Spleen (tissue), 11 donors: ENCODE measurements around the gene SRSF4. TPM values are rescaled to one million over a fixed set of nuclear protein-coding genes. Genes with fewer than 3 reads are reported as not detected.
"Not testable (repeated sequence)": the region's sequence is repeated elsewhere in the genome, so short reads cannot be mapped to it uniquely, and the experiment has no call there.

ENCODE experiments used
- DNase-seq: peaks from one replicate; pipeline ENCODE4 v3.0.0-alpha.2; 2020
- H3K27ac ChIP-seq, 8 donors: fragments of 200-600 bp; sonication (generic) in 7 of 8; 1 replicate in 4 of 8; 2 replicates in 4 of 8; pipeline versions ENCODE4 v1.5.0 to v1.8.0; 2016 to 2021; ENCODE audit warnings: inconsistent platforms in 4 of 8, mild to moderate bottlenecking in 4 of 8, moderate library complexity in 1 of 8
- H3K27me3 ChIP-seq, 7 donors: fragments of 200-600 bp; sonication (generic) in 6 of 7; replicated peaks in 1 of 7; 1 replicate in 4 of 7; 2 replicates in 3 of 7; pipeline versions ENCODE4 v1.5.0 to v1.8.0; 2016 to 2021; ENCODE audit warnings: inconsistent platforms in 3 of 7, mild to moderate bottlenecking in 1 of 7
- H3K36me3 ChIP-seq, 6 donors: fragments of 200-600 bp; sonication (generic) in 5 of 6; 1 replicate in 4 of 6; 2 replicates in 2 of 6; pipeline versions ENCODE4 v1.5.0 to v1.8.0; 2016 to 2021; ENCODE audit warnings: inconsistent platforms in 2 of 6
- H3K4me1 ChIP-seq, 6 donors: fragments of 200-600 bp; sonication (generic) in 5 of 6; 1 replicate in 3 of 6; 2 replicates in 3 of 6; pipeline versions ENCODE4 v1.5.0 to v1.8.0; 2016 to 2021; ENCODE audit warnings: inconsistent platforms in 3 of 6
- H3K4me3 ChIP-seq, 8 donors: fragments of 200-600 bp; sonication (generic) in 7 of 8; 1 replicate in 4 of 8; 2 replicates in 4 of 8; pipeline versions ENCODE4 v1.5.0 to v1.8.0; 2016 to 2021; ENCODE audit warnings: inconsistent platforms in 4 of 8, mild to moderate bottlenecking in 4 of 8, moderate library complexity in 2 of 8
- H3K9me3 ChIP-seq, 8 donors: fragments of 200-600 bp; sonication (generic) in 7 of 8; 1 replicate in 4 of 8; 2 replicates in 4 of 8; pipeline versions ENCODE4 v1.5.0 to v1.8.0; 2016 to 2021; ENCODE audit warnings: inconsistent platforms in 4 of 8
- CTCF ChIP-seq, 11 experiments: fragments of 200-600 bp in 7 of 11; fragments of 450-650 bp in 4 of 11; sonication (generic) in 4 of 11; IDR thresholded peaks in 8 of 11; conservative IDR thresholded peaks in 3 of 11; 1 replicate in 7 of 11; 2 replicates in 4 of 11; pipeline versions ENCODE4 v1.4.0 to v1.8.0; 2016 to 2021; ENCODE audit warnings: antibody characterized with exemption in 11 of 11, inconsistent platforms in 4 of 11, mild to moderate bottlenecking in 1 of 11
- POLR2A ChIP-seq, 3 donors: fragments of 450-650 bp; IDR thresholded peaks; one replicate each; pipeline ENCODE4 v1.5.1; 2017; ENCODE audit warnings: antibody characterized with exemption in 3 of 3, mild to moderate bottlenecking in 1 of 3
- POLR2AphosphoS5 ChIP-seq, 3 donors: sonication (generic); formaldehyde crosslinking; IDR thresholded peaks; one replicate each; pipeline ENCODE4 v1.5.1; 2017; ENCODE audit warnings: antibody characterized with exemption in 3 of 3
- WGBS, 5 donors: extraction: QIAGEN DNeasy Blood & Tissue Kit in 3 of 5; methylation state at CpG; one replicate each; pipeline versions ENCODE4 v1.1.5 to v1.1.7; 2013 to 2018; 5-methylcytosine and 5-hydroxymethylcytosine counted together
- intact Hi-C: fragments of 100-400 bp; cut with DNase I; formaldehyde crosslinking; loops from one replicate; pipeline ENCODE4 v1.15.0; 2023; ENCODE audit warnings: low total_unique reads
- polyA plus RNA-seq, 3 donors: library from polyadenylated mRNA; stranded (reverse); fragments of 200-250 nt; gene quantifications; one replicate each; pipeline ENCODE4 v1.2.1, GENCODE V29; 2013
- total RNA-seq, 7 donors: library from RNA; depleted of rRNA in 3 of 7; stranded (reverse); fragments of >200 nt in 3 of 7; fragmentation: NEBNext Ultra II Directional in 4 of 7; extraction: Animal tissue kit (Norgen Biotek cat#: 25700) in 4 of 7; gene quantifications; one replicate each; pipeline versions ENCODE4 v1.1.0 to v1.2.1, GENCODE V29; 2016 to 2021
- donor health status: healthy with polysubstance abuse.
- donor health status: DM: no; HTN: no; CAD: no; lungs with moderate emphysema.
- donor health status: DM: no; HTN: no; CAD: no.
- donor health status: Bipolar disorder and iron deficiency.
- donor health status: healthy.
- donor health status: DM: no; HTN: no; CAD: no.
- donor health status: DM: yes; HTN: yes; CAD: no.

SRSF4 gene
- total and polyA plus RNA-seq, 10 donors: 36.9 to 94.7 (median 80.8) TPM

- Histone ChIP-seq H3K4me1 (peaks cover 0 to under 1% (median 0%) of the 10 kb centered on the region in 6 donors), H3K27me3 (no peaks in the 10 kb centered on the region), H3K9me3 (no peaks in the 10 kb centered on the region), H3K36me3 (peaks cover 0 to 61% (median 1%) of the 10 kb centered on the region in 6 donors), H3K27ac (no peak overlapping the region), H3K4me3 (no peak overlapping the region)
- intact Hi-C loops: no loop called here
- WGBS, 5 donors: 67 to 100% (median 92%) methylated on average over 1 of the region's 1 CpG
- TF ChIP-seq CTCF (IDR thresholded peaks at IDR 0.05 in 8 of 11, conservative IDR thresholded peaks at IDR 0.05 in 3 of 11) (no peak), POLR2A (IDR thresholded peaks at IDR 0.05) (no peak), POLR2AphosphoS5 (IDR thresholded peaks at IDR 0.05) (no peak)
- no peak for DNase-seq
Observed at GRCh38 chr1:29222686-29223085, 41.0 kb upstream of the SRSF4 start.

- 92 to 93% (median 92%) methylated on average over 6 of the region's 6 CpGs for WGBS, 5 donors
Observed at GRCh38 chr1:29222260-29222659, 40.6 kb upstream of the SRSF4 start.

GRCh38 chr1:29221296-29221695 lies 39.6 kb upstream of the SRSF4 start:
- WGBS, 5 donors: 88 to 96% (median 93%) methylated on average over 3 of the region's 3 CpGs
- Histone ChIP-seq H3K36me3 (peaks cover 0 to 69% (median 3%) of the 10 kb centered on the region in 6 donors), H3K27me3 (no peaks in the 10 kb centered on the region), H3K4me1 (no peaks in the 10 kb centered on the region), H3K27ac (no peak overlapping the region), H3K4me3 (no peak overlapping the region), H3K9me3 (no peaks in the 10 kb centered on the region)
- TF ChIP-seq POLR2A (IDR thresholded peaks at IDR 0.05) (no peak), CTCF (IDR thresholded peaks at IDR 0.05 in 8 of 11, conservative IDR thresholded peaks at IDR 0.05 in 3 of 11) (no peak), POLR2AphosphoS5 (IDR thresholded peaks at IDR 0.05) (no peak)
- intact Hi-C loops: no loop called here
- DNase-seq: no peak

More at GRCh38 chr1:29222260-29222659, 40.6 kb upstream of the SRSF4 start:
- peaks cover 0 to 65% (median 1%) of the 10 kb centered on the region in 6 donors for H3K36me3 ChIP-seq
- H3K4me3 ChIP-seq, H3K27ac ChIP-seq, H3K9me3 ChIP-seq, H3K4me1 ChIP-seq, DNase-seq, intact Hi-C loops, H3K27me3 ChIP-seq: not testable (repeated sequence)

GRCh38 chr1:29218223-29218622 lies 36.5 kb upstream of the SRSF4 start:
- peaks cover 2 to 82% (median 26%) of the 10 kb centered on the region in 6 donors for H3K36me3 ChIP-seq
- TF ChIP-seq CTCF (IDR thresholded peaks at IDR 0.05 in 8 of 11, conservative IDR thresholded peaks at IDR 0.05 in 3 of 11) (no peak), POLR2A (IDR thresholded peaks at IDR 0.05) (no peak), POLR2AphosphoS5 (IDR thresholded peaks at IDR 0.05) (no peak)
- H3K27me3 ChIP-seq: no peaks in the 10 kb centered on the region
- no peak overlapping the region for H3K27ac ChIP-seq
- DNase-seq: no peak
- H3K9me3 ChIP-seq: no peaks in the 10 kb centered on the region
- no peak overlapping the region for H3K4me3 ChIP-seq
- intact Hi-C loops: no loop called here
- H3K4me1 ChIP-seq: no peaks in the 10 kb centered on the region
- 43 to 78% (median 73%) methylated on average over 2 of the region's 2 CpGs for WGBS, 5 donors

GRCh38 chr1:29217633-29218032 lies 35.9 kb upstream of the SRSF4 start:
- TF ChIP-seq POLR2A (IDR thresholded peaks at IDR 0.05) (no peak), CTCF (IDR thresholded peaks at IDR 0.05 in 8 of 11, conservative IDR thresholded peaks at IDR 0.05 in 3 of 11) (no peak), POLR2AphosphoS5 (IDR thresholded peaks at IDR 0.05) (no peak)
- Histone ChIP-seq H3K27ac (no peak overlapping the region), H3K27me3 (no peaks in the 10 kb centered on the region), H3K36me3 (peaks cover 2 to 82% (median 30%) of the 10 kb centered on the region in 6 donors), H3K4me3 (no peak overlapping the region), H3K4me1 (no peaks in the 10 kb centered on the region), H3K9me3 (no peaks in the 10 kb centered on the region)
- intact Hi-C loops: no loop called here
- WGBS, 5 donors: 91 to 100% (median 92%) methylated on average over 2 of the region's 2 CpGs
- no peak for DNase-seq
